CD4-positive, alpha-beta memory T cell (primary cell): Measurements from ENCODE around the gene PNLIPRP2. TPM values are rescaled to one million over a fixed set of nuclear protein-coding genes. Genes with fewer than 3 reads are reported as not detected.
A peak's percentile ranks its signal among the peaks of the same experiment; 100 is the strongest.

Experiments
- CTCF ChIA-PET: fragments of 350-600 bp; sonication (Branson Sonifier 250); formaldehyde crosslinking; loops from one replicate; lab custom pipeline; 2021; ENCODE audit warnings: inconsistent platforms; ENCODE audit not compliant: partially characterized antibody; lab: Charles Lee
- POLR2A ChIA-PET: fragments of 350-600 bp; sonication (Branson Sonifier 250); formaldehyde crosslinking; loops from one replicate; lab custom pipeline; 2021; ENCODE audit not compliant: partially characterized antibody; lab: Charles Lee
- DNase-seq, 5 donors: peaks; one replicate each; pipeline versions ENCODE4 v3.0.0 to v3.0.0-alpha.2; 2020 to 2022; ENCODE audit warnings: mixed read lengths in 1 of 5
- H3K27ac ChIP-seq: one replicate; pipeline ENCODE4 v1.7.0; 2013; ENCODE audit warnings: low read depth, low read length
- H3K27me3 ChIP-seq: 2 replicates; pipeline ENCODE4 v1.7.0; 2013; ENCODE audit warnings: mild to moderate bottlenecking, low read length, moderate library complexity; ENCODE audit not compliant: insufficient read depth
- H3K36me3 ChIP-seq: 2 replicates; pipeline ENCODE4 v1.7.0; 2013; ENCODE audit warnings: mild to moderate bottlenecking, low read length, moderate library complexity; ENCODE audit not compliant: insufficient read depth
- H3K4me1 ChIP-seq: 2 replicates; pipeline ENCODE4 v1.7.0; 2013; ENCODE audit warnings: mild to moderate bottlenecking, low read length, moderate library complexity; ENCODE audit not compliant: insufficient read depth
- H3K4me3 ChIP-seq, 2 donors: one replicate each; pipeline ENCODE4 v1.7.0; 2013; ENCODE audit warnings: low read length in 2 of 2, mild to moderate bottlenecking in 1 of 2
- H3K9me3 ChIP-seq, 2 donors: one replicate each; pipeline ENCODE4 v1.7.0; 2013; ENCODE audit warnings: low read length in 2 of 2, control low read depth in 1 of 2; ENCODE audit not compliant: control insufficient read depth in 1 of 2
- H3K27ac Mint-ChIP-seq, 7 donors: one replicate each; pipeline ENCODE4 v1.8.0; 2020 to 2021; ENCODE audit warnings: mixed read lengths in 7 of 7, mild to moderate bottlenecking in 6 of 7, inconsistent platforms in 3 of 7, moderate library complexity in 3 of 7
- H3K27me3 Mint-ChIP-seq, 2 donors: one replicate each; pipeline ENCODE4 v1.8.0; 2020 to 2021; ENCODE audit warnings: mixed read lengths in 2 of 2
- H3K36me3 Mint-ChIP-seq, 2 donors: one replicate each; pipeline ENCODE4 v1.8.0; 2020 to 2021; ENCODE audit warnings: mixed read lengths in 2 of 2, inconsistent platforms in 1 of 2, mild to moderate bottlenecking in 1 of 2
- H3K4me1 Mint-ChIP-seq, 4 donors: one replicate each; pipeline ENCODE4 v1.8.0; 2020 to 2021; ENCODE audit warnings: mixed read lengths in 4 of 4, mild to moderate bottlenecking in 1 of 4
- H3K4me3 Mint-ChIP-seq, 8 donors: one replicate each; pipeline ENCODE4 v1.8.0; 2020 to 2021; ENCODE audit warnings: mixed read lengths in 8 of 8, mild to moderate bottlenecking in 7 of 8, moderate library complexity in 6 of 8, inconsistent platforms in 3 of 8
- H3K9me3 Mint-ChIP-seq, 8 donors: one replicate each; pipeline ENCODE4 v1.8.0; 2020 to 2021; ENCODE audit warnings: mixed read lengths in 8 of 8, mild to moderate bottlenecking in 5 of 8, inconsistent platforms in 3 of 8, moderate library complexity in 1 of 8
- intact Hi-C: fragments of 100-400 bp; cut with micrococcal nuclease; formaldehyde crosslinking; loops from one replicate; pipeline ENCODE4 v1.15.1; 2023
- polyA plus RNA-seq, 2 donors: library from polyadenylated mRNA; unstranded; fragments of 300-500 nt; fragmentation: Illumina TruSeq; gene quantifications; one replicate each; pipeline ENCODE4 v1.2.3, GENCODE V29; 2021
- total RNA-seq, 2 experiments: library from RNA; stranded (reverse); gene quantifications; one replicate each; pipeline ENCODE4 v1.2.3, GENCODE V29; 2021

PNLIPRP2 gene
- total and polyA plus RNA-seq, 4 experiments from 2014 or later: not detected

DNA sequence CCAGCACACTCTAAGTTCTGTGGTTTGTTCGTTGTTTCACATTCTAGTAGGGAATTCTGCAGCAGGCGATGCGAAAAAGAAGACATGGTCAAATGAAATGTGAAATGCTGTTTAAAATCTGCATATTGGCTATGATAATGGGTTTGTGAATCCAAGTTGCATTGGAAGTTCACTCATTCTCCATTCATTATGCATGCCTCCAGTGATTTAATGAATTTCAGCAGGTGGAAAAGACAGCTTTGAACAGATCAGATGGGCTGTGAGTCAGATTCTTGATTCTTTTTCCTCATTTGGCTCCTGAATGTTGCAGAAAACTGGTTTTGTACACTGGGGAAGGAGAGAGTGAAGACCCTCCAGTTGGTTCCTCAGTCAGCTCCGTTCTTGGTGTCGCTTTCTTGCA lies 52.1 kb downstream of the PNLIPRP2 start:
- POLR2A ChIA-PET: no interaction called here
- Histone ChIP-seq H3K9me3 (no peaks in the 10 kb centered on the region), H3K27ac (no peak overlapping the region), H3K36me3 (no peaks in the 10 kb centered on the region), H3K4me1 (no peaks in the 10 kb centered on the region), H3K4me3 (no peak overlapping the region), H3K27me3 (no peaks in the 10 kb centered on the region)
- DNase-seq: no peak
- Mint-ChIP-seq H3K4me1 (no peaks in the 10 kb centered on the region), H3K4me3 (no peak overlapping the region), H3K9me3 (peaks cover 0 to 3% (median 0%) of the 10 kb centered on the region in 8 donors), H3K27me3 (peaks cover 12 to 33% of the 10 kb centered on the region in 2 donors), H3K27ac (no peak overlapping the region), H3K36me3 (no peaks in the 10 kb centered on the region)
- intact Hi-C loops: no loop called here
- CTCF ChIA-PET: no interaction called here

DNA sequence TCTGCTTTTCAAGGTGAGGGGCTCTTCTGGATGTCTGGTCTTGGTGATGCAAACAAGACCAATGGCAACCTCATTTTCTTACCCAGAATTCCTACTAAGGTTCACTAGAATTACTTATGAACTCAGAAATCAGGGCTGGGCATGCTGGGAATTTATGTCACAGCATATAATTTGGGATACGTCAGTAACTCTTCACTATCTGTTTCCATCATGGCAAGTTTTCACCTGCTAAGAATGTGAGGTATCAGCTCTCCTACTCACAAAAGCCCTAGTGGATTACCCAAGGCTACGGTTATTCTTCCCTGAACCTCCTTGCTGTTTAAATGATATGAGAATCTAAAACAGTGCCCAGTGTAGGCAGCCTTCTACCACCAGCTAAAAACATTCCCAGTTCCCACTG lies 53.1 kb downstream of the PNLIPRP2 start:
- ChIA-PET POLR2A (no interaction called here), CTCF (no interaction called here)
- Mint-ChIP-seq H3K4me1 (no peaks in the 10 kb centered on the region), H3K4me3 (no peak overlapping the region), H3K36me3 (no peaks in the 10 kb centered on the region), H3K9me3 (peaks cover 0 to 3% (median 0%) of the 10 kb centered on the region in 8 donors), H3K27ac (no peak overlapping the region), H3K27me3 (peaks cover 12 to 29% of the 10 kb centered on the region in 2 donors)
- H3K4me3 ChIP-seq: no peak overlapping the region
- H3K27ac ChIP-seq: no peak overlapping the region
- H3K36me3 ChIP-seq: no peaks in the 10 kb centered on the region
- intact Hi-C loops: no loop called here
- no peaks in the 10 kb centered on the region for H3K27me3 ChIP-seq
- no peaks in the 10 kb centered on the region for H3K4me1 ChIP-seq
- no peaks in the 10 kb centered on the region for H3K9me3 ChIP-seq
- DNase-seq: no peak

DNA sequence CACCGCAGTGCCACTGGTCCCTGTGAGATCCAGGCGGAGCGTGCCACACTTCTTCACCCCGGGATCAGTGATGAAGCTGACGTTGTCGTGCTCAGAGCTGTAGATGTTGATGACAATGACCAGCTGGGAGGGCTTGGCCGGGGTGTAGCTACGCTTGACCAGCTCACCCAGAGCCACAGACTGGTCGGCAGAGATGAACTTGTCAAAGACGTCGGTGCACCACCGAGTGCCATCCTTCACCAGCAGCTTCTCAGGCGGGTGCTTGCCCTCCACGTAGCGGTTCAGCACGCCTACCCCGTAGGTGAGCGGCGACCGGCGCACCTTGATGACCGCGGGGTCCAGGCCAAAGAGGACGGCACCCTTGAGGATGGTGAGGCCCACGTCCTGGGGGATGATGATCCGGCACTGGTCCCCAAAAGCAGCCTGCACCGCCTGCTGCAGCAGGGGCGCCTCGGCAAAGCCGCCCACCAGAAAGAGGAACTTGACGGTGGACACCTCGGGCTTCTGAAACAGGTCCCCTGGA lies 54.2 kb downstream of the PNLIPRP2 start:
- ChIA-PET CTCF (interaction anchor here (1.3 kb wide), 1 partner anchor 12 kb away, joined by 3 read pairs; no protein-coding TSS in a partner anchor), POLR2A (no interaction called here)
- H3K27me3 ChIP-seq: no peaks in the 10 kb centered on the region
- no peaks in the 10 kb centered on the region for H3K9me3 ChIP-seq
- Mint-ChIP-seq H3K4me1 (no peaks in the 10 kb centered on the region), H3K9me3 (peaks cover 0 to 3% (median 0%) of the 10 kb centered on the region in 8 donors), H3K27ac (no peak overlapping the region), H3K4me3 (no peak overlapping the region), H3K36me3 (no peaks in the 10 kb centered on the region), H3K27me3 (peaks cover 5 to 24% of the 10 kb centered on the region in 2 donors)
- intact Hi-C loops: no loop called here
- H3K27ac ChIP-seq: no peak overlapping the region
- no peaks in the 10 kb centered on the region for H3K36me3 ChIP-seq
- no peaks in the 10 kb centered on the region for H3K4me1 ChIP-seq
- no peak overlapping the region for H3K4me3 ChIP-seq
- no peak for DNase-seq

DNA sequence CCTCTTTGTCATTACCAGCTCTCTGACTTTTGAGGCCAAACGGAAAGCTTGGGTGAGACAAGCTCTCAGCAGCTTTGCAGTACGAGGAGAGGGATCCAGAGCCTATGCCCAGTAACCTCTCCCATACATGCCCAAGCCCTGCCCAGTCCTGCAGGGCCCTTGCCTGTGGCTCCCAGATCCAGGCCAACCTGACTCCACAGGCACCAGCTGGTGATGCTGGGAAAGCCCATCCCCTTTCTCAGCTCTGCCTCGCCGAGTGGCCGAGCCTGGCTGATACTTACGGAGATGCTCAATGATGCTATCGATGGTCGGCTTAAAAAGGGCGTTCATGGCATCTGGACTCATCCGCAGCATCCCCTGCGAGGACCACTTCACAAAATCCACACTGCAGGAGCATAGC lies 55.4 kb downstream of the PNLIPRP2 start:
- Histone ChIP-seq H3K4me1 (no peaks in the 10 kb centered on the region), H3K4me3 (no peak overlapping the region), H3K36me3 (no peaks in the 10 kb centered on the region), H3K27ac (no peak overlapping the region), H3K27me3 (no peaks in the 10 kb centered on the region), H3K9me3 (no peaks in the 10 kb centered on the region)
- peaks cover 0 to 2% (median 0%) of the 10 kb centered on the region in 8 donors for H3K9me3 Mint-ChIP-seq
- peaks cover 0 to 17% of the 10 kb centered on the region in 2 donors for H3K27me3 Mint-ChIP-seq
- H3K36me3 Mint-ChIP-seq: no peaks in the 10 kb centered on the region
- no peak overlapping the region for H3K4me3 Mint-ChIP-seq
- CTCF ChIA-PET: interaction anchor here (1.3 to 1.4 kb wide), 2 partner anchors 10 to 112 kb away, joined by 3 to 6 read pairs; no protein-coding TSS in a partner anchor
- no peak for DNase-seq
- no peaks in the 10 kb centered on the region for H3K4me1 Mint-ChIP-seq
- intact Hi-C loops: no loop called here
- no peak overlapping the region for H3K27ac Mint-ChIP-seq
- POLR2A ChIA-PET: no interaction called here

DNA sequence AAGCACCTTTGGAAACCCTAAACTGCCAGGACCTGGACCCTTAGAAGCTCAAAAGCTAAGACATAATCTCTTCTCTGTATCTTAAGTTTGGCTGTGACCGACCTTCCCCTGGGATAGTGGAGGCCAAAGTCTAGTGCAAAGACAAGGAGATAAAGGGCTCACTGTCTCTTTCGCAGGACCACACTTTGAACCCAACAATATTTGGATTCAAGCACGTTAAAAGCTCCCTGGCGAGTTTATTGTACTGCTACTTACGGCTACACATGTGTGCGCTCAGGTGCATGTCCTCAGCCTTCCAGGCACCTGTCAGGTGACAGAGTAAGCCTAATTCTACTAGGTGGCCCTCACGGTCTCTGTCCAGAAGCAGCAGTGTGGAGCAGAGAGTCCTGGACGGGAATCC lies 55.9 kb downstream of the PNLIPRP2 start:
- H3K27ac Mint-ChIP-seq: no peak overlapping the region
- Histone ChIP-seq H3K36me3 (no peaks in the 10 kb centered on the region), H3K27me3 (no peaks in the 10 kb centered on the region), H3K4me3 (no peak overlapping the region), H3K9me3 (no peaks in the 10 kb centered on the region), H3K27ac (no peak overlapping the region), H3K4me1 (no peaks in the 10 kb centered on the region)
- peaks cover 0 to 12% of the 10 kb centered on the region in 2 donors for H3K27me3 Mint-ChIP-seq
- no peaks in the 10 kb centered on the region for H3K4me1 Mint-ChIP-seq
- no peak overlapping the region for H3K4me3 Mint-ChIP-seq
- intact Hi-C loops: no loop called here
- peaks cover 0 to 2% (median 0%) of the 10 kb centered on the region in 8 donors for H3K9me3 Mint-ChIP-seq
- DNase-seq: no peak
- POLR2A ChIA-PET: no interaction called here
- H3K36me3 Mint-ChIP-seq: no peaks in the 10 kb centered on the region
- CTCF ChIA-PET: interaction anchor here (1.4 to 2.3 kb wide), 2 partner anchors 111 kb away, joined by 6 to 8 read pairs; no protein-coding TSS in a partner anchor

DNA sequence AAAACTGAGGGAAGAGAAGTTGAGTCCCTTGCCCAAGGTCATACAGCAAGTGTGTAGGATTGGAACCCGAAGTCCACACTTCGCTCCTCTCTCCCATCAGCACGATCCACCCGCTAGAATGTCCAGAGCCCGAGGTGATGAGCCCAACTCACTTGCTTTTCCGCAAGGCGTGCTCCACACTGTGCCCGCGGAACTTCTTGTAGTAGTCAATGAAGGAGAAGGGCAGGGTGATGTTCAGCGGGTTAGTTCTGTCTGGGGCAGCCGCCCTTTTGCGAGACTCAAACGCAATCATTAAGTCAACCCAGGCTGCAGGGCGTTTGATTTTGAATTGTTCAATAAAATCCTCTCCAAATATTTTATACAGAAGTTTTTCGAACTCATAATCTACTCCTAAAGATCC lies 58.6 kb downstream of the PNLIPRP2 start:
- CTCF ChIA-PET: interaction anchor here (1.0 to 10.2 kb wide), 2 partner anchors 109 to 495 kb away, joined by 3 to 118 read pairs; no protein-coding TSS in a partner anchor

DNA sequence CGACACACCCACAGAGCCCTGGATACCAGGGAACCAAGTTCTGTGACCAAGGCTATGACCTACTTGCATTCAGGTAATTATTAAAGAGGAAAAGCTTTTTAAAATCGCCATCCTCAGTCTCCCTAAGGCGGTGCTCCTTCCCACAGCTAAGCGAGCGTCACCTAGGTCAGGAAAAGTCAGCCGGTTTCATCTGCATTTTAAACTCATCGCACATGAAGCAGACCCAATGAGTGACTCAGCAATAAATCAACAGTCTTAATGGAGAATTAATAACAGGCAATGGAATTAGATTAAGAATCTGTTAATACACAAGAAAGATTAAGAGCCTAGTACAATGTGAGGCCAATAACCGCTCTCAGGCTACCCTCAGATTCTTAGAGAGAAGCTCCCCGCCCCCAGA lies 62.4 kb downstream of the PNLIPRP2 start:
- H3K4me3 Mint-ChIP-seq: peak overlapping the region in 1 of 8 donors; percentile 20
- ChIA-PET CTCF (interaction anchor here (0.9 to 10.2 kb wide), 5 partner anchors 19 to 491 kb away, joined by 3 to 118 read pairs (median 7); no protein-coding TSS in a partner anchor), POLR2A (no interaction called here)
- peaks cover 1 to 8% of the 10 kb centered on the region in 2 donors for H3K27me3 Mint-ChIP-seq
- Histone ChIP-seq H3K27ac (no peak overlapping the region), H3K27me3 (no peaks in the 10 kb centered on the region), H3K36me3 (no peaks in the 10 kb centered on the region), H3K9me3 (no peaks in the 10 kb centered on the region), H3K4me3 (no peak overlapping the region), H3K4me1 (no peaks in the 10 kb centered on the region)
- no peaks in the 10 kb centered on the region for H3K9me3 Mint-ChIP-seq
- H3K27ac Mint-ChIP-seq: peak overlapping the region in 1 of 7 donors; percentile 22
- intact Hi-C loops: no loop called here
- H3K36me3 Mint-ChIP-seq: no peaks in the 10 kb centered on the region
- peaks cover 0 to 2% (median 0%) of the 10 kb centered on the region in 4 donors for H3K4me1 Mint-ChIP-seq
- DNase-seq: no peak

More for the DNA sequence above, 58.6 kb downstream of the PNLIPRP2 start:
- no peak overlapping the region for H3K27ac ChIP-seq
- no peaks in the 10 kb centered on the region for H3K36me3 Mint-ChIP-seq
- no peak overlapping the region for H3K27ac Mint-ChIP-seq
- H3K4me1 Mint-ChIP-seq: peaks cover 0 to 2% (median 0%) of the 10 kb centered on the region in 4 donors
- H3K4me1 ChIP-seq: no peaks in the 10 kb centered on the region
- no peaks in the 10 kb centered on the region for H3K9me3 ChIP-seq
- intact Hi-C loops: no loop called here
- H3K4me3 Mint-ChIP-seq: no peak overlapping the region
- no peak for DNase-seq
- no peak overlapping the region for H3K4me3 ChIP-seq
- no peaks in the 10 kb centered on the region for H3K27me3 ChIP-seq
- POLR2A ChIA-PET: no interaction called here
- peaks cover 1 to 4% of the 10 kb centered on the region in 2 donors for H3K27me3 Mint-ChIP-seq
- H3K36me3 ChIP-seq: no peaks in the 10 kb centered on the region
- peaks cover 0 to 2% (median 0%) of the 10 kb centered on the region in 8 donors for H3K9me3 Mint-ChIP-seq
